Measurements from ENCODE around the gene OPA3. TPM values are rescaled to one million over a fixed set of nuclear protein-coding genes. Genes with fewer than 3 reads are reported as not detected.

The OPA3 gene
- total and polyA plus RNA-seq, 3 donors (not counting 1 experiment from before 2014, with no cell fraction given) = 13.7 to 20.3 (median 17.4) TPM

Other genes starting within 250 kb of the OPA3 start
- gene KLC3, start 244.1 kb downstream of the OPA3 start, total RNA-seq = 10 to 100 TPM; 39.3 to 56.5 TPM
- 14.8 TPM for gene KLC3, start 244.1 kb downstream of the OPA3 start, polyA plus RNA-seq
- gene ERCC2, start 214.2 kb downstream of the OPA3 start, total RNA-seq = 10 to 100 TPM; 17.7 to 26.3 TPM
- 17.4 TPM for gene ERCC2, start 214.2 kb downstream of the OPA3 start, polyA plus RNA-seq
- gene PPP1R13L, start 179.7 kb downstream of the OPA3 start, total RNA-seq = 100 to 1,000 TPM in 1 of 2 donors, 10 to 100 TPM in 1; 75.8 to 254 TPM
- 77.1 TPM for gene PPP1R13L, start 179.7 kb downstream of the OPA3 start, polyA plus RNA-seq
- 10 to 100 TPM; 11.7 to 16.9 TPM for gene POLR1G, start 178.2 kb downstream of the OPA3 start, total RNA-seq
- 15.0 TPM for gene POLR1G, start 178.2 kb downstream of the OPA3 start, polyA plus RNA-seq
- 100 to 1,000 TPM in 1 of 2 donors, 10 to 100 TPM in 1; 81.9 to 316 TPM for gene ERCC1, start 160.9 kb downstream of the OPA3 start, total RNA-seq
- gene ERCC1, start 160.9 kb downstream of the OPA3 start, polyA plus RNA-seq = 224 TPM
- 10 to 100 TPM in 1 of 2 donors, 1 to 10 TPM in 1; 1.8 to 49.1 TPM for gene FOSB, start 116.8 kb downstream of the OPA3 start, total RNA-seq
- gene FOSB, start 116.8 kb downstream of the OPA3 start, polyA plus RNA-seq = 2.6 TPM
- gene RTN2, start 87.8 kb downstream of the OPA3 start, total RNA-seq = 10 to 100 TPM; 11.0 to 16.9 TPM
- gene RTN2, start 87.8 kb downstream of the OPA3 start, polyA plus RNA-seq = 11.5 TPM
- gene PPM1N, start 86.4 kb downstream of the OPA3 start, total RNA-seq = 1 to 10 TPM; 1.3 to 2.1 TPM
- gene PPM1N, start 86.4 kb downstream of the OPA3 start, polyA plus RNA-seq = 2.3 TPM
- 100 to 1,000 TPM; 160 to 201 TPM for gene VASP, start 77.3 kb downstream of the OPA3 start, total RNA-seq
- 93.9 TPM for gene VASP, start 77.3 kb downstream of the OPA3 start, polyA plus RNA-seq
- gene GPR4, start 17.4 kb upstream of the OPA3 start, total RNA-seq = not detected
- gene GPR4, start 17.4 kb upstream of the OPA3 start, polyA plus RNA-seq = 0.02 TPM
- gene EML2, start 54.6 kb upstream of the OPA3 start, total RNA-seq = 10 to 100 TPM; 55.8 to 98.2 TPM
- gene EML2, start 54.6 kb upstream of the OPA3 start, polyA plus RNA-seq = 35.4 TPM
- gene GIPR, start 83.4 kb upstream of the OPA3 start, total RNA-seq = 1 to 10 TPM; 1.3 to 1.4 TPM
- 0.60 TPM for gene GIPR, start 83.4 kb upstream of the OPA3 start, polyA plus RNA-seq
- gene SNRPD2, start 107.2 kb upstream of the OPA3 start, total RNA-seq = 100 to 1,000 TPM; 136 to 412 TPM
- 618 TPM for gene SNRPD2, start 107.2 kb upstream of the OPA3 start, polyA plus RNA-seq
- 10 to 100 TPM; 22.5 to 22.6 TPM for gene QPCTL, start 107.9 kb upstream of the OPA3 start, total RNA-seq
- gene QPCTL, start 107.9 kb upstream of the OPA3 start, polyA plus RNA-seq = 12.1 TPM
- 10 to 100 TPM in 1 of 2 donors, 1 to 10 TPM in 1; 9.5 to 19.5 TPM for gene FBXO46, start 146.1 kb upstream of the OPA3 start, total RNA-seq
- gene FBXO46, start 146.1 kb upstream of the OPA3 start, polyA plus RNA-seq = 3.6 TPM
- not detected for gene MEIOSIN, start 148.6 kb upstream of the OPA3 start, total RNA-seq
- 0.01 TPM for gene MEIOSIN, start 148.6 kb upstream of the OPA3 start, polyA plus RNA-seq
- 1 to 10 TPM; 4.2 to 9.6 TPM for gene SIX5, start 184.4 kb upstream of the OPA3 start, total RNA-seq
- 4.7 TPM for gene SIX5, start 184.4 kb upstream of the OPA3 start, polyA plus RNA-seq
- 10 to 100 TPM; 10.0 to 43.2 TPM for gene DMPK, start 197.7 kb upstream of the OPA3 start, total RNA-seq
- 9.8 TPM for gene DMPK, start 197.7 kb upstream of the OPA3 start, polyA plus RNA-seq
- gene DMWD, start 208.0 kb upstream of the OPA3 start, total RNA-seq = 10 to 100 TPM; 40.0 to 56.7 TPM
- 17.0 TPM for gene DMWD, start 208.0 kb upstream of the OPA3 start, polyA plus RNA-seq
- under 1 TPM; 0.17 to 0.35 TPM for gene RSPH6A, start 230.5 kb upstream of the OPA3 start, total RNA-seq
- gene RSPH6A, start 230.5 kb upstream of the OPA3 start, polyA plus RNA-seq = not detected